Posterior cingulate gyrus (tissue), 11 donors: Measurements from ENCODE around the gene HSPB2.

ENCODE experiments used
- DNase-seq, 10 donors: peaks; one replicate each; pipeline versions ENCODE4 v3.0.0 to v3.0.0-alpha.2; 2020 to 2021; ENCODE audit warnings: mixed read lengths in 3 of 10
- intact Hi-C: fragments of 100-400 bp; cut with DNase I; formaldehyde crosslinking; loops from one replicate; pipeline ENCODE4 v1.15.1; 2023

The HSPB2 gene

DNA sequence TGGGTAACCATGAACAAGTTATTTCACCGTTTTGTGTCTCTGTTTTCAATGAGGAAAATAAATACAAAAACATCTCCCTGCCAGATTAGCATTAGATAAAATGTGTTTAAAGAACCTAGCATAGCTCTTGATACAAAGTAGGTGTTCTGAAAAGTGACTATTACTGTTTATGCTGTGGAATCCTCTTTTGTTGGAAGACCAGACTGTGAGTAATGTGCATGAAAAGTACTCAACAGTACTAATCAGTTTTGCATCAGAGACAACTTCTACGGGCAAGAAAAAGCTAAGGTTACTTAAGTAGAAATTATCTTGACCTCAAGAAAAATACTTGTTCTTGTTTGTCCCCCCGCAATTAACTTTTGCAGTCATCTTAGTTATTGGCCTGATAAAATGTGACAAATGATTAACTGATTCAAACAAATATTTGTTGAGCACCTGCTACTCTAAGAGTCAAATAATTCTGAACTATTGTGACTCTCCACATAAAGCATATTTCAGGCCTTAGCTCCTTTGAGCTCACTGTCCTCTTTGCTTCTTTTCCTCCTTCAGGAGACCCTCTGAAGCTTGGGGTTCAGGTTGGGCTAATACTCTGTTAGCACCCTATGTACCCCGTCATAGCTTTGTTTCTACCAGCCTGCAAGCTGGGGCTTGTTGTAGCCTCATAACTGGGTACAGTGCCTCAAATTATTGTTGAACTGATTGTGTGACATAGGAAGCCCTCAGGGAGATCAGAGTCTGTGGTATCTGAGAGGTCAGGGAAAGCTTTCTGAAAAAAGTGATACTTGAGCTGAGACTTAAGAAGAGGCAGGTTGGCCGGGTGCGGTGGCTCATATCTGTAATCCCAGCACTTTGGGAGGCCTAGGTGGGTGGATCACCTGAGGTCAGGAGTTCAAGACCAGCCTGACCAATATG, 49.1 kb downstream of the HSPB2 start:
- DNase-seq = no peak
- intact Hi-C loops = no loop called here
